ENCODE measurements around the gene MSLN. TPM values are rescaled to one million over a fixed set of nuclear protein-coding genes. Genes with fewer than 3 reads are reported as not detected.

Gene MSLN
- total and polyA plus RNA-seq, 2 experiments from 2014 or later = not detected

DNA sequence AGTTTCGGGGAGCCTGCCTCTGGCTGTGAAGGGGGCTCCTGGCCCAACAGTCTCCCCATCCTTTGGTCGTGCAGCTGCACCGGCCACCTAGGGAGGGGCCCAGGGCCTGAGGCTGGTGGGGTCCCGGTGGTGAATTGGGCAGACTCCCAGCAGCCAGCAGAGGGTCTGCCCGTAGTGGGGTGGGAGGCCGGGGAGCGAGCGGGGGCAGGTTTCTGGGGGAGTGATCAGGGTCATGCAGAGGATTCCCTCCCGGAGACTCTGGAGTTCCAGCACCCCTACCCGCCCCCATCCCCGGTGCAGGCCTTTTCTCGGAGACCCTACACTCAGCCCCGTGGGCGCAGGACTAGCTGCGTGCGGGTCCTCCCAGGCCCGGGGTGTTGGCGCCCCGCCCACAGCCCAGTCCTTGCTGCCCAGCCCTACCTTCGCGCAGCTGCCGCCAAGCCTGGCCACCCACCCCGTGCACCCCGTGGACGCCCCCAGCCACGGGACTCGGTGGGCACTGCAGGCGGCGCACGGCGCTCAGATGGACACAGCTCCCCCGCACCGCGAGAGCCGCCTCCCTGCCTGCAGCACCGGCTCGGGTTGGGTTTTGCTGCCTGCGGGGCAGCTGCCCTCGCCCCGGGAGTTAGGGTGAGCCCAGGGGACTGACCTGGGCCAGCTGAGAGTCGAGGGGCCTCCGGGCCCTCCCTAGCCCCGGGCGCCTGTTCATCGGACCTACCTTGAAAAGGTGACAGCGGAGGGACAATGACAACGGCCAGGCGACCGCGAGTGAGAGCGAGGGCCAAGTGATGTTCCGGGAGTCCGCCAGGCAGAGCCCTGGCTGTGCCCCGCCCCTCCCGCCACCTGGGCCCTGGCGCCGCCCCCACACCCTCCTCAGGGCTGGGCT is 39.7 kb downstream of the MSLN start, which contains the start of gene GNG13:
TSS of gene GNG13 (minus strand) at position 787 of the 886 bp plus-strand sequence. CDS start 1,657 bp downstream, outside the sequence.
- 2 to 4% methylated on average over 27 to 45 of the region's 57 CpGs for WGBS, 2 experiments (ENCODE audit: low coverage in 1 of 2, low lambda C conversion rate in 2 of 2, missing lambda C conversion rate in 2 of 2)
- Histone ChIP-seq H3K4me1 (ENCODE audit: insufficient read depth) (no peaks in the 10 kb centered on the region), H3K79me2 (ENCODE audit: insufficient read depth) (no peaks in the 10 kb centered on the region), H3K4me3 (no peak within 1 kb of the TSS), H3K27me3 (replicated peaks; ENCODE audit: insufficient read depth) (peaks cover 11% of the 10 kb centered on the region), H3K9me3 (ENCODE audit: low read depth) (no peaks in the 10 kb centered on the region), H2AFZ (no peak within 1 kb of the TSS), H3K27ac (no peak within 1 kb of the TSS), H3K36me3 (ENCODE audit: low read depth) (no peaks in the 10 kb centered on the region), H3K9me2 (ENCODE audit: insufficient read depth) (no peaks in the 10 kb centered on the region), H3F3A (ENCODE audit: insufficient read depth) (no peaks in the 10 kb centered on the region), H4K20me1 (ENCODE audit: insufficient read depth) (no peaks in the 10 kb centered on the region), H3K4me2 (ENCODE audit: unreplicated experiment) (no peak within 1 kb of the TSS), H3K9ac (no peak within 1 kb of the TSS)
- DNase-seq = peak; percentile 38
- TF ChIP-seq EZH2phosphoT487 (IDR thresholded peaks at IDR 0.05; ENCODE audit: insufficient read depth, low read depth) (no peak), EZH2 (IDR thresholded peaks at IDR 0.05; ENCODE audit: insufficient read depth, poor library complexity, severe bottlenecking) (peak; percentile 85)
- in situ Hi-C loops (cut with MboI) = loop anchor here (25.0 kb wide), 1 partner anchor 262 kb away; the partner anchor contains the start of gene SSTR5

DNA sequence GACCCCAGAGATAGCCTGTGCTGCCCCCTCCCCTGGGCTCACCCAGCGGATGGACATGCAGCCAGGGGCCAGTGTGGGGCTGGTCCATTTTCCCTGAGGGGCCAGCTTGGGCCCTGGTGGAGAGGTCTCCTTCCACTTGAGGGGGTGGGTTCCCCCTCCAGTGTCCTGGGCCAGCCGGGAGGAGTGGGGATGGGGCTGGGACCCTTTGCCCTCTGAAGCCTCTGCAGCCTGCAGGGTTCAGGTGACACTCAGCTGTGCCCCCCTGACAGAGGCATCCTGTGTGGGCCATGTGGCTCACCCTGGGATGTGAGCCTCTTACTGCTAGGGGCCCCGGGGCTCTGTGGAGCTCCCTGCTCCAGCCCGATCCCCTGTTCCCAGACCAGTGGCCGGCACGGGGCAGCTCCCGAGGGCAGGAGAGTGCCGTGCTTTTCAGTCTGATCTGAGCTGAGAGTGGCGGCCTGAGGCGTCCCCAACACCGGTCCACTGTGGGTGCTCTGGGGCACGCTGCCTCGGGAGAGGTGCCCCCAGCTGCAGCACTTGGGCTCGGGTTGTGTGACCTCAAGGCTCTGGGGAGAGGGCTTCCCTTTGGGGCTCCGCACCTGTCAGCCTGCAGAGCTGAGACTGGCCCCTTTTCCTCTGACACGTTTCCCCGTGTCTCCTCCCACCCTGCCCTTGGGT is 40.4 kb downstream of the MSLN start:
- Histone ChIP-seq H4K20me1 (ENCODE audit: insufficient read depth) (no peaks in the 10 kb centered on the region), H3F3A (ENCODE audit: insufficient read depth) (no peaks in the 10 kb centered on the region), H3K9ac (no peak overlapping the region), H3K4me1 (ENCODE audit: insufficient read depth) (no peaks in the 10 kb centered on the region), H3K27ac (no peak overlapping the region), H3K4me2 (ENCODE audit: unreplicated experiment) (no peak overlapping the region), H3K4me3 (no peak overlapping the region), H3K27me3 (replicated peaks; ENCODE audit: insufficient read depth) (peaks cover 11% of the 10 kb centered on the region), H2AFZ (no peak overlapping the region), H3K36me3 (ENCODE audit: low read depth) (no peaks in the 10 kb centered on the region), H3K9me3 (ENCODE audit: low read depth) (no peaks in the 10 kb centered on the region), H3K9me2 (ENCODE audit: insufficient read depth) (no peaks in the 10 kb centered on the region), H3K79me2 (ENCODE audit: insufficient read depth) (0 out of 2 replicates have a peak, but pooled peaks cover under 1% of the 10 kb centered on the region)
- DNase-seq = no peak
- WGBS, 2 experiments (ENCODE audit: low coverage in 1 of 2, low lambda C conversion rate in 2 of 2, missing lambda C conversion rate in 2 of 2) = 0 to 18% methylated on average over 3 to 17 of the region's 17 CpGs
- no peak for TF ChIP-seq EZH2phosphoT487 (IDR thresholded peaks at IDR 0.05; ENCODE audit: insufficient read depth, low read depth)
- TF ChIP-seq EZH2 (IDR thresholded peaks at IDR 0.05; ENCODE audit: insufficient read depth, poor library complexity, severe bottlenecking) = no peak
- in situ Hi-C loops (cut with MboI) = loop anchor here (25.0 kb wide), 1 partner anchor 261 kb away; the partner anchor contains the start of gene SSTR5

DNA sequence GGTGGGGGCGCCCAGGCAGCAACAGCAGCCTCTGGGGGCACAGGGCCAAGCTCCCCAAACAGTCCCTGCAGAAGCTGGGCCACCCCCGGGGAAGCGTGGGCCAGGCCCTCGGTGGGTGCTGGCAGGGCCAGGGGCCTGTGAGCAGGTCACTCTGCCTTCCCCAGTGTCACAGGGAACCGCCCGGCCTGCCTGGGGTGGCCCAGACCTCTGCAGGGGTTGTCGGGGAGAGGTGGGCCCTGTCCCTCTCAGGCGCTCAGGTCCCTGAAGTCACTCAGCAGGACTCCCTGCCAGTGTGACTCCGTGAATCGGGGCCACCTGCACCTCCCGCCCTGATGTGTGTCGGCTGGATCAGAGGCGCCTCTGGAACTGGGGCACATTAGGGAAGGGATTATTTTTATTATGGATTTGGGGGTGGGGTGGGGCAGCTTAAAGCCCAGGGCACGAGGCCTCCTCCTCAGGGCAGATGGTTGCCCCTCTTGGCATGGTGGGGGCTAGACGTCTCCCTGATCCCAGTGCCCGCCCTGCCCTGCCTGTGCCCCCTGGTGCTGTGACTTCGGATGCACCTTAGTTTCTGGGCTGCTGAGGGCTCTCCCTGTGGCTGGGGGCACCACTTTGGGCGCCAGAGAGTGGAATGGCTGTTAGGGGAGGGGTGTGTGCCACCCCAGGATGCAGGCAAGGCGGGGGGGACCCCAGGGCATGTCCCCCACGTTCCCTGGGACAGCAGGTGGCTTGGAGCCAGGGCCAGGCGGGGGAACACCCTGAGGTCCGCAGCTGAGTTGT is 41.2 kb downstream of the MSLN start:
- peaks cover 7% of the 10 kb centered on the region; the same call in 1 of the 2 replicates for H3K79me2 ChIP-seq (ENCODE audit: insufficient read depth)
- no peaks in the 10 kb centered on the region for H4K20me1 ChIP-seq (ENCODE audit: insufficient read depth)
- peaks cover 11% of the 10 kb centered on the region for H3K27me3 ChIP-seq (replicated peaks; ENCODE audit: insufficient read depth)
- H3K9me2 ChIP-seq (ENCODE audit: insufficient read depth) = no peaks in the 10 kb centered on the region
- H2AFZ ChIP-seq = no peak overlapping the region
- no peak overlapping the region for H3K4me2 ChIP-seq (ENCODE audit: unreplicated experiment)
- H3F3A ChIP-seq (ENCODE audit: insufficient read depth) = no peaks in the 10 kb centered on the region
- H3K4me1 ChIP-seq (ENCODE audit: insufficient read depth) = no peaks in the 10 kb centered on the region
- H3K9ac ChIP-seq = no peak overlapping the region
- 46 to 57% methylated on average over 19 to 21 of the region's 22 CpGs for WGBS, 2 experiments (ENCODE audit: low coverage in 1 of 2, low lambda C conversion rate in 2 of 2, missing lambda C conversion rate in 2 of 2)
- in situ Hi-C loops (cut with MboI) = loop anchor here (25.0 kb wide), 1 partner anchor 261 kb away; the partner anchor contains the start of gene SSTR5
- H3K27ac ChIP-seq = no peak overlapping the region
- H3K9me3 ChIP-seq (ENCODE audit: low read depth) = no peaks in the 10 kb centered on the region
- DNase-seq = no peak
- TF ChIP-seq EZH2 (IDR thresholded peaks at IDR 0.05; ENCODE audit: insufficient read depth, poor library complexity, severe bottlenecking) (no peak), EZH2phosphoT487 (IDR thresholded peaks at IDR 0.05; ENCODE audit: insufficient read depth, low read depth) (no peak)
- no peaks in the 10 kb centered on the region for H3K36me3 ChIP-seq (ENCODE audit: low read depth)
- H3K4me3 ChIP-seq = no peak overlapping the region

DNA sequence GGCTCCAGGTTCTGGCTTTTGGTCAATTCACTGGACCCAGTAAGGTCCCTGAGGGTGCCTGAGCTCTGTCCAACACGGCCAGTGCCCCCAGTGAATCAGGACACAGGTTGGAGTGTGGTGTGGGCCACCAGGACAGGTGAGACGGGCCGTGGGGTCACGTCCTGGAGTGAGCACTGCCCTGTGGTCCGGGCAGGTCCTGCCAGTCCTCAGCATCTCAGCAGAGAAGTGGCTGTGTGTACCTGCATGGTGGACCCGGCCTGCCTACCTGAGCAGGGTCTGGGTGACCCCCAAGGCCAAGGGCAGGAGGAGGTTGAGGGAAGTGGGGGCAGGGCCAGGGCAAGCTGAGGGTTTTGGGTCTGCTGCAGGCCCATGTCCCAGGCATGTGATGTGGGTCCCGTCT is 41.9 kb downstream of the MSLN start:
- Histone ChIP-seq H4K20me1 (ENCODE audit: insufficient read depth) (no peaks in the 10 kb centered on the region), H3K9ac (no peak overlapping the region), H2AFZ (no peak overlapping the region), H3K4me2 (ENCODE audit: unreplicated experiment) (no peak overlapping the region), H3K4me1 (ENCODE audit: insufficient read depth) (no peaks in the 10 kb centered on the region), H3F3A (ENCODE audit: insufficient read depth) (no peaks in the 10 kb centered on the region), H3K79me2 (ENCODE audit: insufficient read depth) (peaks cover 12% of the 10 kb centered on the region; the same call in 1 of the 2 replicates), H3K27ac (no peak overlapping the region), H3K27me3 (replicated peaks; ENCODE audit: insufficient read depth) (peaks cover 11% of the 10 kb centered on the region), H3K4me3 (no peak overlapping the region), H3K9me2 (ENCODE audit: insufficient read depth) (no peaks in the 10 kb centered on the region), H3K9me3 (ENCODE audit: low read depth) (no peaks in the 10 kb centered on the region), H3K36me3 (ENCODE audit: low read depth) (no peaks in the 10 kb centered on the region)
- in situ Hi-C loops (cut with MboI) = loop anchor here (25.0 kb wide), 1 partner anchor 260 kb away; the partner anchor contains the start of gene SSTR5
- DNase-seq = no peak
- 70 to 82% methylated on average over 7 of the region's 7 CpGs for WGBS, 2 experiments (ENCODE audit: low coverage in 1 of 2, low lambda C conversion rate in 2 of 2, missing lambda C conversion rate in 2 of 2)
- TF ChIP-seq EZH2 (IDR thresholded peaks at IDR 0.05; ENCODE audit: insufficient read depth, poor library complexity, severe bottlenecking) (no peak), EZH2phosphoT487 (IDR thresholded peaks at IDR 0.05; ENCODE audit: insufficient read depth, low read depth) (no peak)
